C4-2B (cell line): Measurements from ENCODE around the gene DPF3.

Experiments used
- ZFX ChIP-seq: fragments of 450-650 bp; IDR thresholded peaks from 2 replicates; pipeline ENCODE4 v1.6.1; 2017
- TF ChIP-seq, protein P1 (sequence below): fragments of 450-650 bp; conservative IDR thresholded peaks from 2 replicates; pipeline ENCODE4 v1.5.1; 2017; ENCODE audit warnings: mild to moderate bottlenecking

DNA sequence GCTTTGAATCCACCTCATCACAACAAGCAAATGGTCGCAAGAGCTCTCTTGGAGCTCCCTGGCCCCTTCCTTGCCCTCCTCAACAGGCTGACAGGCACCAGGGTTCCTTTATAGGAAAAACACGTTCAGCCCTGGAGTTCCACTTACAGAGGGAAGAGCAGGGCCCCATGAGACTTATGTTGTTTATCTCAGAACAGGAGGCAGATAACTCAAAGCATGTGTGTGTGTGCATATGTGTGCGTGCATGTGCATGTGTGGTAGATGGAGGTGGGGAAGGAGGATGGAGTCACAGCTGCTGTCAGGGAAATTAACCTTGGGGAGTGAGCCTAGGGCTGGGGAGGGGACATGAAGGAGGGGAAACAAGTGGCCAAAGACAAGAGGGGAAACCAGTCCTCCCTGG lies 138.1 kb downstream of the DPF3 start:
- TF ChIP-seq, protein P1, sequence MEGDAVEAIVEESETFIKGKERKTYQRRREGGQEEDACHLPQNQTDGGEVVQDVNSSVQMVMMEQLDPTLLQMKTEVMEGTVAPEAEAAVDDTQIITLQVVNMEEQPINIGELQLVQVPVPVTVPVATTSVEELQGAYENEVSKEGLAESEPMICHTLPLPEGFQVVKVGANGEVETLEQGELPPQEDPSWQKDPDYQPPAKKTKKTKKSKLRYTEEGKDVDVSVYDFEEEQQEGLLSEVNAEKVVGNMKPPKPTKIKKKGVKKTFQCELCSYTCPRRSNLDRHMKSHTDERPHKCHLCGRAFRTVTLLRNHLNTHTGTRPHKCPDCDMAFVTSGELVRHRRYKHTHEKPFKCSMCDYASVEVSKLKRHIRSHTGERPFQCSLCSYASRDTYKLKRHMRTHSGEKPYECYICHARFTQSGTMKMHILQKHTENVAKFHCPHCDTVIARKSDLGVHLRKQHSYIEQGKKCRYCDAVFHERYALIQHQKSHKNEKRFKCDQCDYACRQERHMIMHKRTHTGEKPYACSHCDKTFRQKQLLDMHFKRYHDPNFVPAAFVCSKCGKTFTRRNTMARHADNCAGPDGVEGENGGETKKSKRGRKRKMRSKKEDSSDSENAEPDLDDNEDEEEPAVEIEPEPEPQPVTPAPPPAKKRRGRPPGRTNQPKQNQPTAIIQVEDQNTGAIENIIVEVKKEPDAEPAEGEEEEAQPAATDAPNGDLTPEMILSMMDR, result no peak
- TF ChIP-seq ZFX, result no peak
